ENCODE measurements around the gene GPR143. TPM values are rescaled to one million over a fixed set of nuclear protein-coding genes. Genes with fewer than 3 reads are reported as not detected.
A peak's percentile ranks its signal among the peaks of the same experiment; 100 is the strongest.

Gene GPR143
- total and polyA plus RNA-seq, 7 donors: 0.70 TPM; not detected in 6

DNA sequence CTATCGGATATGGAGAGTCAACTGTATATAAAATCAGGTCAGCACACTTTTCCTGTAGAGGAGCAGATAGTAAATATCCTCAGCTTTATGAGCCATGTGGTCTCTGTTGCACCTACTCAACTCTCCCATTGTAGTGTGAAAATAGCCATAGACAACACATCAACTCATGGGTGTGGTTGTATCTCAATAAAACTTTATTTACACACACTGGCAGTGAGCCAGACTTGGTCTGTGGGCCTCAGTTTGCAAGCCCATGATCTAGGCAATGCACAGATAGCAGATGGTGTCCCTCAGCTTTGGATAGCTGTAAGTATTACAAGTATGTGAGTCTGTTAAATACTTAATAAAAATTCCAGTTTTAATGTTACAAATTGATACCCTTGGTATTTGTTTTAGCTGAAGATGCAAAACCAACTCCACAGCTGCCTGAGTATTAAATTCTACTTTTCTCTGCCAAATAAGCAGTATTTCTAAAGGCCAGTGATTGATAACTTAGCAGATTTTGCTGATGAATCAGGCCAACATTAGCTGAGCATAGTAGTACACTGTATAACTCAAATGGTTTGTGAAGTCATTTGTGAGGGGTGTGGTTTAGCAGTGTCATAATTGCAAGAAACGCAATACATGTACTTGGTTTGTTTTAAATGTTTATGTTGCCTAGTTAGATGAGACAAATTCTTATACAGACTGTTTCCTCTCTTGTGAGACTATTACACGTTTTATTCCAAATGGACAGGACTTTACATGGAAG, 87.3 kb downstream of the GPR143 start:
- H3K4me3 ChIP-seq: no peak overlapping the region
- peaks cover 0 to 7% (median 0%) of the 10 kb centered on the region in 4 donors for H3K4me1 ChIP-seq
- no peak overlapping the region for H3K27ac ChIP-seq
- WGBS, 2 donors: 44 to 81% methylated on average over 3 of the region's 3 CpGs
- H3K36me3 ChIP-seq: no peaks in the 10 kb centered on the region
- H3K27me3 ChIP-seq: no peaks in the 10 kb centered on the region
- no peak for DNase-seq
- TF ChIP-seq EP300 (IDR thresholded peaks at IDR 0.05): no peak
- TF ChIP-seq POLR2A (IDR thresholded peaks at IDR 0.05): no peak
- TF ChIP-seq POLR2AphosphoS5 (IDR thresholded peaks at IDR 0.05): no peak
- TF ChIP-seq, protein P1, sequence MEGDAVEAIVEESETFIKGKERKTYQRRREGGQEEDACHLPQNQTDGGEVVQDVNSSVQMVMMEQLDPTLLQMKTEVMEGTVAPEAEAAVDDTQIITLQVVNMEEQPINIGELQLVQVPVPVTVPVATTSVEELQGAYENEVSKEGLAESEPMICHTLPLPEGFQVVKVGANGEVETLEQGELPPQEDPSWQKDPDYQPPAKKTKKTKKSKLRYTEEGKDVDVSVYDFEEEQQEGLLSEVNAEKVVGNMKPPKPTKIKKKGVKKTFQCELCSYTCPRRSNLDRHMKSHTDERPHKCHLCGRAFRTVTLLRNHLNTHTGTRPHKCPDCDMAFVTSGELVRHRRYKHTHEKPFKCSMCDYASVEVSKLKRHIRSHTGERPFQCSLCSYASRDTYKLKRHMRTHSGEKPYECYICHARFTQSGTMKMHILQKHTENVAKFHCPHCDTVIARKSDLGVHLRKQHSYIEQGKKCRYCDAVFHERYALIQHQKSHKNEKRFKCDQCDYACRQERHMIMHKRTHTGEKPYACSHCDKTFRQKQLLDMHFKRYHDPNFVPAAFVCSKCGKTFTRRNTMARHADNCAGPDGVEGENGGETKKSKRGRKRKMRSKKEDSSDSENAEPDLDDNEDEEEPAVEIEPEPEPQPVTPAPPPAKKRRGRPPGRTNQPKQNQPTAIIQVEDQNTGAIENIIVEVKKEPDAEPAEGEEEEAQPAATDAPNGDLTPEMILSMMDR (IDR thresholded peaks at IDR 0.05): no peak
- H3K9me3 ChIP-seq: no peaks in the 10 kb centered on the region
- intact Hi-C loops (cut with DNase I): loop anchor here (2.0 to 10.0 kb wide), 3 partner anchors 184 to 334 kb away; partner anchors contain the start of gene TBL1X

DNA sequence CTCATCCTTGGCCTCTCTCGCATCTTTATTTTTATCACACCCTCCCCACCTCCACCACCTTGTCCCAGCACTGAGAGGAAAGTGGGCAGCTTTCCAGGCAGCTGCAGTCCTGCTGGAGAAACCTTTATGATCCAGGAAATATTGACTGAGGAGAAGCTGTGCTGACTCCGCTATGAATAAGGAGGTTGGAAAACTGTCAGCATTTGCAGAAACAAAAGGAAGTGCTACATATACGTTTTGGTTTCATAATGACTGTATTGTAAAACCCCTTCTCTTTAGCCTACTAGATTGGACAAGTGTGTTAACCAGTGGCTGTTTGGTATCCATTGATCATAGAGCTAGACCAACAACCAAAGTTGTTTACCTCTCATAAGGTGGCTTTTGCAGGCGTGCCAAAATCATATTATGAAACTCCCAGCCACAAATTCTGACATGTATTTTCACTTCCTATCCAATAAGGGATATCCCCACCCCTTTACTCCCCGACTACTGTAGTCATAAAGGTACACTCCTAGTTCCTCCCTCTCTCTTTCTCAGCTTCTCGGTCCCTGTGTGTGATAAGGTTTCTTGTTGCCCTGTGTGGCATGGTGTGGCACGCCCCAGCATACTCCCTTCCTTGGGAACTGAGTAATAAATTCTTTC, 88.4 kb downstream of the GPR143 start:
- intact Hi-C loops (cut with DNase I): loop anchor here (10.0 kb wide), 2 partner anchors 182 to 332 kb away; no protein-coding TSS in a partner anchor
- H3K27me3 ChIP-seq: no peaks in the 10 kb centered on the region

DNA sequence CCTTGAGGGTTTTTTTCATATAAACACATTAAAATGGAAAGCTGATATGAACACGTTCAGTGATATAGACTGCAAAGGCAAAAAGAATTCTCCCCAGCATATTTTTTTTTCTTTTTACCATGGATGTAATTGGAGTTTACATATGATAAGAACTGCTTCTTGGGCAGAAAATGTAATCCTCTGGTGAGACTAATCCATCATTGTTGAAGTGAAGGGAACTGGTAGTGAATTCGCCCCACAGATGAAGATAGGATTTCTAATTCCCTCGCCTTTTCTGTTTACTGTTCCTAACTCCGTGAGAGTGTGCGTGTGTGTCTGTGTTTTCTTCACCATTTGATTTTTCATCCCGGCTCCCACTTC, 88.9 kb downstream of the GPR143 start:
- TF ChIP-seq, protein P1 (IDR thresholded peaks at IDR 0.05): no peak
- TF ChIP-seq EP300 (IDR thresholded peaks at IDR 0.05) (no peak), POLR2A (IDR thresholded peaks at IDR 0.05) (no peak), POLR2AphosphoS5 (IDR thresholded peaks at IDR 0.05) (no peak)
- Histone ChIP-seq H3K4me3 (no peak overlapping the region), H3K27me3 (no peaks in the 10 kb centered on the region), H3K27ac (peak overlapping the region in 3 of 4 donors; percentile 8 to 52 (median 47)), H3K4me1 (peaks cover 0 to 7% (median 0%) of the 10 kb centered on the region in 4 donors), H3K9me3 (no peaks in the 10 kb centered on the region), H3K36me3 (no peaks in the 10 kb centered on the region)
- intact Hi-C loops (cut with DNase I): loop anchor here (10.0 kb wide), 2 partner anchors 182 to 332 kb away; no protein-coding TSS in a partner anchor
- WGBS, 2 donors: 13 to 62% methylated on average over 6 of the region's 6 CpGs
- DNase-seq: no peak

More for the DNA sequence above, 88.4 kb downstream of the GPR143 start:
- TF ChIP-seq EP300 (IDR thresholded peaks at IDR 0.05) (no peak), POLR2A (IDR thresholded peaks at IDR 0.05) (no peak), POLR2AphosphoS5 (IDR thresholded peaks at IDR 0.05) (no peak)
- TF ChIP-seq, protein P1 (IDR thresholded peaks at IDR 0.05): no peak
- H3K36me3 ChIP-seq: no peaks in the 10 kb centered on the region
- no peak overlapping the region for H3K4me3 ChIP-seq
- H3K27ac ChIP-seq: peak overlapping the region in 3 of 4 donors; percentile 8 to 52 (median 47)
- peaks cover 0 to 7% (median 0%) of the 10 kb centered on the region in 4 donors for H3K4me1 ChIP-seq
- 9 to 31% methylated on average over 7 of the region's 7 CpGs for WGBS, 2 donors
- H3K9me3 ChIP-seq: no peaks in the 10 kb centered on the region
- peak; percentile 78 for DNase-seq

DNA sequence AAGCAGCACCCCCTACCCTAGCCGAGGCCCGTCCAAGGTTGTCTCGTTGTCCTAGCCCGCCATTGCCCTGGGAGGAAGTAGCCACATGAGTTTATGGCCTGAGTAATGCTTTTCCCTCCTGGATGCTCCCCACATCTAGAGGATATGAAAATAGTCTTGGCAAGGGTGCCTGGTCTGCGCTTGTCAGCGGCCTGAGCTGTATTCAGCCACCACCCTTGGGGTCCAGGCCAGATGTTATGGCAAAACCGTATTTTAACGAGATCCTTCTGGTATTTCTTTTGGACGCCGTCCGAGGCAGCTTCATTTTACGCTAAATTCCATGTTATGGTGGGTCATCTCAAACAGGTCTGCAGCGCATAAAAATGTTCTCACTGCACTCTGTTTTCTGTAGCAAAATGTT, 89.3 kb downstream of the GPR143 start:
- 74 to 81% methylated on average over 13 of the region's 13 CpGs for WGBS, 2 donors
- DNase-seq: no peak

More for the DNA sequence above, 89.3 kb downstream of the GPR143 start:
- intact Hi-C loops (cut with DNase I): loop anchor here (10.0 kb wide), 2 partner anchors 182 to 332 kb away; no protein-coding TSS in a partner anchor
- H3K9me3 ChIP-seq: no peaks in the 10 kb centered on the region
- peak overlapping the region in 2 of 4 donors; percentile 47 to 52 for H3K27ac ChIP-seq
- TF ChIP-seq EP300 (IDR thresholded peaks at IDR 0.05) (no peak), POLR2A (IDR thresholded peaks at IDR 0.05) (no peak), POLR2AphosphoS5 (IDR thresholded peaks at IDR 0.05) (no peak)
- TF ChIP-seq, protein P1 (IDR thresholded peaks at IDR 0.05): no peak
- H3K4me3 ChIP-seq: no peak overlapping the region
- no peaks in the 10 kb centered on the region for H3K27me3 ChIP-seq
- no peaks in the 10 kb centered on the region for H3K36me3 ChIP-seq
- H3K4me1 ChIP-seq: peaks cover 0 to 7% (median 0%) of the 10 kb centered on the region in 4 donors

Other genes starting within 250 kb of the GPR143 start
- 1 to 10 TPM in 3 of 4 donors, under 1 TPM in 1; 0.71 to 3.0 (median 1.9) TPM for gene SHROOM2, start 20.6 kb upstream of the GPR143 start, total RNA-seq
- gene SHROOM2, start 20.6 kb upstream of the GPR143 start, polyA plus RNA-seq: 1 to 10 TPM; 1.4 to 2.1 (median 1.8) TPM
- 1 to 10 TPM in 1 of 4 donors, under 1 TPM in 1, not detected in 2; 0.68 to 2.2 TPM for gene CLDN34, start 201.5 kb upstream of the GPR143 start, total RNA-seq
- under 1 TPM in 1 of 3 donors, not detected in 2; 0.16 TPM for gene CLDN34, start 201.5 kb upstream of the GPR143 start, polyA plus RNA-seq

Data from sigmoid colon (tissue), 7 donors.